H1 (cell line): ENCODE measurements around the gene ITSN1. TPM values are rescaled to one million over a fixed set of nuclear protein-coding genes. Genes with fewer than 3 reads are reported as not detected.

Experiments
- CTCF ChIA-PET: fragments of 300-600 bp; sonication (Branson Sonifier 250); formaldehyde crosslinking; loops from one replicate; lab custom pipeline; 2021; ENCODE audit not compliant: partially characterized antibody; lab: Charles Lee
- POLR2A ChIA-PET: fragments of 300-600 bp; sonication (Branson Sonifier 250); formaldehyde crosslinking; loops from one replicate; lab custom pipeline; 2021; ENCODE audit warnings: inconsistent platforms; ENCODE audit not compliant: partially characterized antibody; lab: Charles Lee
- DNase-seq, 2 experiments: peaks; one replicate each; pipeline versions ENCODE4 v3.0.0 to v3.0.0-alpha.2; 2010 to 2022; ENCODE audit warnings: low spot score in 2 of 2, low read depth in 1 of 2, mixed read lengths in 1 of 2
- FAIRE-seq: peaks from 2 replicates; lab custom pipeline; 2011; peaks lifted over from hg19 to GRCh38; lab: Jason Lieb, UNC
- H2AFZ ChIP-seq: 2 replicates; pipeline ENCODE4 v1.8.1; 2012; ENCODE audit warnings: low read length, inconsistent platforms
- H2AK5ac ChIP-seq: 2 replicates; pipeline ENCODE4 v1.6.1; 2013; ENCODE audit warnings: low read depth, low read length
- H2BK120ac ChIP-seq: replicated peaks from 2 replicates; pipeline ENCODE3; 2013; ENCODE audit warnings: low read depth, low read length, inconsistent platforms
- H2BK12ac ChIP-seq: 2 replicates; pipeline ENCODE4 v1.6.1; 2013; ENCODE audit warnings: low read depth, low read length
- H2BK15ac ChIP-seq: 2 replicates; pipeline ENCODE4 v1.6.1; 2013; ENCODE audit warnings: low read length
- H2BK20ac ChIP-seq: 2 replicates; pipeline ENCODE4 v1.6.1; 2013; ENCODE audit warnings: low read length
- H2BK5ac ChIP-seq: 2 replicates; pipeline ENCODE4 v1.6.1; 2013; ENCODE audit warnings: low read depth, low read length
- H3K14ac ChIP-seq: 2 replicates; pipeline ENCODE4 v1.6.1; 2013; ENCODE audit warnings: inconsistent platforms; ENCODE audit not compliant: insufficient read length
- H3K18ac ChIP-seq: 2 replicates; pipeline ENCODE4 v1.6.1; 2013; ENCODE audit warnings: low read length; ENCODE audit errors: extremely low read depth
- H3K23ac ChIP-seq: 2 replicates; pipeline ENCODE4 v1.6.1; 2013; ENCODE audit warnings: inconsistent platforms; ENCODE audit not compliant: insufficient read length
- H3K23me2 ChIP-seq: 2 replicates; pipeline ENCODE4 v1.6.1; 2013; ENCODE audit warnings: low read depth, low read length
- H3K27ac ChIP-seq: 2 replicates; pipeline ENCODE4 v1.6.1; 2011; ENCODE audit warnings: low read depth, low read length, inconsistent platforms
- H3K27me3 ChIP-seq, 4 experiments: replicated peaks in 1 of 4; 1 replicate in 1 of 4; 2 replicates in 3 of 4; pipeline versions ENCODE4 v1.6.1 to v1.8.1; 2011 to 2013; ENCODE audit warnings: low read length in 3 of 4, mild to moderate bottlenecking in 3 of 4, inconsistent platforms in 2 of 4, mixed read lengths in 2 of 4, moderate library complexity in 1 of 4; ENCODE audit not compliant: control insufficient read depth in 3 of 4, insufficient read depth in 3 of 4; ENCODE audit errors: extremely low read depth in 1 of 4
- H3K36me3 ChIP-seq, 4 experiments: 2 replicates each; pipeline versions ENCODE4 v1.6.1 to v1.8.1; 2011 to 2013; ENCODE audit warnings: mild to moderate bottlenecking in 4 of 4, low read length in 3 of 4, moderate library complexity in 2 of 4, control low read depth in 1 of 4, inconsistent platforms in 1 of 4; ENCODE audit not compliant: insufficient read depth in 4 of 4, control insufficient read depth in 2 of 4
- H3K4ac ChIP-seq: replicated peaks from 2 replicates; pipeline ENCODE3; 2013; ENCODE audit warnings: low read length, low read depth, mixed read lengths, inconsistent platforms; ENCODE audit not compliant: insufficient read length
- H3K4me1 ChIP-seq, 4 experiments: replicated peaks in 1 of 4; 1 replicate in 1 of 4; 2 replicates in 3 of 4; pipeline versions ENCODE4 v1.6.1 to v1.8.1; 2011 to 2013; ENCODE audit warnings: low read length in 3 of 4, inconsistent platforms in 2 of 4, mixed read lengths in 1 of 4; ENCODE audit not compliant: insufficient read depth in 4 of 4, control insufficient read depth in 3 of 4
- H3K4me2 ChIP-seq, 2 experiments: 2 replicates each; pipeline versions ENCODE4 v1.6.1 to v1.8.1; 2011 to 2013; ENCODE audit warnings: low read depth in 2 of 2, low read length in 2 of 2, control low read depth in 1 of 2, inconsistent platforms in 1 of 2, mild to moderate bottlenecking in 1 of 2; ENCODE audit not compliant: insufficient read depth in 1 of 2
- H3K4me3 ChIP-seq, 4 experiments: fragments of 200-600, 300-600 bp in 1 of 4; sonication (generic), shearing (Covaris generic), sonication (Bioruptor Twin) in 1 of 4; 2 replicates each; pipeline versions ENCODE4 v1.5.1 to v1.8.1; 2011 to 2016; ENCODE audit warnings: low read length in 4 of 4, low read depth in 3 of 4, control low read depth in 2 of 4, inconsistent platforms in 2 of 4, mild to moderate bottlenecking in 2 of 4, mixed read lengths in 1 of 4, moderate library complexity in 1 of 4; ENCODE audit not compliant: insufficient read depth in 2 of 4; ENCODE audit errors: extremely low read depth in 1 of 4
- H3K56ac ChIP-seq: replicated peaks from 2 replicates; pipeline ENCODE3; 2013; ENCODE audit warnings: low read depth, mild to moderate bottlenecking, mixed read lengths, low read length, inconsistent platforms; ENCODE audit not compliant: insufficient read length
- H3K79me1 ChIP-seq: 2 replicates; pipeline ENCODE4 v1.6.1; 2013; ENCODE audit warnings: low read depth, low read length, control low read depth
- H3K79me2 ChIP-seq, 2 experiments: 2 replicates each; pipeline versions ENCODE4 v1.6.1 to v1.8.1; 2012 to 2013; ENCODE audit warnings: low read length in 2 of 2, mild to moderate bottlenecking in 2 of 2, inconsistent platforms in 1 of 2; ENCODE audit not compliant: insufficient read depth in 2 of 2, control insufficient read depth in 1 of 2
- H3K9ac ChIP-seq, 4 experiments: replicated peaks in 1 of 4; 1 replicate in 1 of 4; 2 replicates in 3 of 4; pipeline versions ENCODE4 v1.6.1 to v1.8.1; 2011 to 2013; ENCODE audit warnings: low read depth in 3 of 4, low read length in 3 of 4, control low read depth in 2 of 4, mild to moderate bottlenecking in 2 of 4, moderate library complexity in 2 of 4, inconsistent platforms in 1 of 4; ENCODE audit errors: extremely low read depth in 1 of 4
- H3K9me3 ChIP-seq, 2 experiments: 2 replicates each; pipeline versions ENCODE4 v1.6.1 to v1.8.1; 2012 to 2013; ENCODE audit warnings: mild to moderate bottlenecking in 2 of 2, moderate library complexity in 2 of 2, control low read depth in 1 of 2, inconsistent platforms in 1 of 2, low read depth in 1 of 2, low read length in 1 of 2, mixed read lengths in 1 of 2; ENCODE audit not compliant: insufficient read depth in 2 of 2
- H4K20me1 ChIP-seq, 2 experiments: replicated peaks in 1 of 2; 2 replicates each; pipeline versions ENCODE3 to v1.8.1; 2011 to 2013; ENCODE audit warnings: inconsistent platforms in 2 of 2, low read length in 2 of 2, mild to moderate bottlenecking in 1 of 2; ENCODE audit not compliant: insufficient read depth in 2 of 2, control insufficient read depth in 1 of 2
- H4K5ac ChIP-seq: 2 replicates; pipeline ENCODE4 v1.6.1; 2013; ENCODE audit warnings: low read length, low read depth, mixed read lengths, inconsistent platforms; ENCODE audit not compliant: insufficient read length
- H4K8ac ChIP-seq: 2 replicates; pipeline ENCODE4 v1.8.0; 2013; ENCODE audit warnings: mild to moderate bottlenecking, moderate library complexity, low read length, inconsistent platforms; ENCODE audit not compliant: insufficient read depth; ENCODE audit errors: extremely low read depth
- H4K91ac ChIP-seq: replicated peaks from 2 replicates; pipeline ENCODE3; 2013; ENCODE audit warnings: low read length, mixed read lengths, inconsistent platforms; ENCODE audit not compliant: insufficient read length
- CBX5 ChIP-seq: fragments of 300-800, 300-1000 bp; sonication (generic); IDR thresholded peaks from 2 replicates; pipeline ENCODE4 v1.7.1; 2016; ENCODE audit warnings: antibody characterized with exemption, low read length, low read depth
- CBX8 ChIP-seq: fragments of 300-800, 300-1000 bp; sonication (generic); IDR thresholded peaks from 2 replicates; pipeline ENCODE4 v1.7.1; 2016; ENCODE audit warnings: low read depth, low read length, borderline replicate concordance
- CHD1 ChIP-seq: IDR thresholded peaks from 2 replicates; pipeline ENCODE4 v1.6.1; 2012; ENCODE audit warnings: low read depth, low read length, improper control_type of control experiment
- KDM4A ChIP-seq: IDR thresholded peaks from one replicate; pipeline ENCODE4 v1.7.1; 2012; ENCODE audit warnings: low read depth, mild to moderate bottlenecking, moderate library complexity, low read length, inconsistent platforms; ENCODE audit not compliant: severe bottlenecking
- RNF2 ChIP-seq: fragments of 200-900, 300-1000 bp; sonication (generic); IDR thresholded peaks from 2 replicates; pipeline ENCODE4 v1.7.1; 2016; ENCODE audit warnings: borderline replicate concordance, low read depth, mild to moderate bottlenecking, antibody characterized with exemption, low read length; ENCODE audit not compliant: poor library complexity, severe bottlenecking; ENCODE audit errors: missing control alignments
- SAP30 ChIP-seq: fragments of 300-600 bp; sonication (generic); IDR thresholded peaks from 2 replicates; pipeline ENCODE4 v1.7.1; 2012; ENCODE audit warnings: low read length, moderate library complexity, mild to moderate bottlenecking, inconsistent platforms; ENCODE audit not compliant: insufficient read depth, insufficient replicate concordance
- SIRT6 ChIP-seq: IDR thresholded peaks from one replicate; pipeline ENCODE4 v1.7.1; 2012; ENCODE audit warnings: low read length, inconsistent platforms
- TEAD4 ChIP-seq: IDR thresholded peaks from 2 replicates; pipeline ENCODE4 v1.6.1; 2012; ENCODE audit warnings: low read depth, low read length, inconsistent platforms, mixed read lengths
- WGBS, 2 experiments: shearing (Covaris generic) in 1 of 2; methylation state at CpG; one replicate each; pipeline versions ENCODE4 v1.1.6 to v1.1.7; 2013 to 2015; ENCODE audit warnings: low lambda C conversion rate in 2 of 2, mixed read lengths in 2 of 2, inconsistent platforms in 1 of 2, low coverage in 1 of 2, missing lambda C conversion rate in 1 of 2; ENCODE audit not compliant: insufficient replicate concordance in 2 of 2, insufficient coverage in 1 of 2, insufficient read length in 1 of 2; ENCODE audit errors: extremely low coverage in 1 of 2, missing lambda C conversion rate in 1 of 2; 5-methylcytosine and 5-hydroxymethylcytosine counted together
- polyA plus RNA-seq, 7 experiments: library from polyadenylated mRNA; depleted of rRNA in 3 of 7; stranded (reverse) in 5 of 7; unstranded in 2 of 7; fragments of >200 nt in 5 of 7; fragments of 200-250 nt in 2 of 7; gene quantifications; 1 replicate in 5 of 7; 2 replicates in 1 of 7; 4 replicates in 1 of 7; pipeline versions ENCODE4 v1.2.1 to v1.2.3, GENCODE V29; 2011 to 2013; ENCODE audit warnings: missing spikeins in 2 of 7, mixed read lengths in 2 of 7
- total RNA-seq: library from RNA; stranded (reverse); fragmentation: NEBNext Ultra II Directional; extraction: Animal tissue kit (Norgen Biotek cat#: 25700); gene quantifications from 2 replicates; pipeline ENCODE4 v1.2.1, GENCODE V29; 2021
- TF ChIP-seq, protein P1 (sequence below): IDR thresholded peaks from 2 replicates; pipeline ENCODE4 v1.6.1; 2012; ENCODE audit warnings: inconsistent platforms

Gene ITSN1
- total and polyA plus RNA-seq, 2 of the 8 experiments (the other 6 are each of a cell fraction or from before 2014, with no cell fraction given): 60.8 to 78.1 TPM

DNA sequence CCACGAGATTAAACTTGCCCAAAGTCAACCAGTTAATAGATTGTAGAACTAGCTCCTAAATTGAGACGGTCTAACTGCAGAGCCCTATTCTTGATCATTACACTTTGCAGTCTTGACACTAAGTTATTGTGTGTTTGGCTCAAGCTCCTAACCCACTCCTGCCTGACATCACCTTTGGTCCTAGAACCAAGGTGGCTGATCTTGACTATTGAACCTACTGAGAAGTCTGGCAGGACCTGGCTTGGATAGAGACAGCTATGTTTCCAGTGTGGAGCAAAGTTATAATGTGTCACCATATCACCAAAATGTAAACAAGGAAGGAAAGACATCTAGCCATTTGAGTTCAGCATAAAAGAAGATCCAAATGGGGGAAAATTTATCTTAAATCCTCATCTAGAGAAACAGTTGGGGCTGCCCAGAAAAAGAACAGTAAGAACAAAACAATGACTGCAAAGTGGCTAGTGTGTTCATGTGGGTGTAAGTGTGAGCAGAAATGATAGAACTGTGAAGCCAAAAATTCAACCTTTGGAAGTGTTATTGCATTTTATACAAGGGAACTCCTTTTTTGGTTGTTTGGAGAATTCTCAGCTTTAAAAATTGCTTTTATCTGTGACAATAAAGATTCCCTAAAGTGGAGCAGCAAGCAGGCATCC lies 166.5 kb downstream of the ITSN1 start:
- DNase-seq (no peak), FAIRE-seq (no peak)
- H2AK5ac ChIP-seq: no peak overlapping the region
- no peaks in the 10 kb centered on the region for H3K79me1 ChIP-seq
- no peak overlapping the region for H2BK120ac ChIP-seq
- H3K23me2 ChIP-seq: no peaks in the 10 kb centered on the region
- CTCF ChIA-PET: interaction anchor here (1.3 kb wide), 1 partner anchor 46 kb away, joined by 4 read pairs; no protein-coding TSS in a partner anchor
- no peak overlapping the region for H2BK15ac ChIP-seq
- H3K27ac ChIP-seq: no peak overlapping the region
- H3K79me2 ChIP-seq: no peaks in the 10 kb centered on the region
- no peak overlapping the region for H3K4ac ChIP-seq
- no peak overlapping the region for H3K4me3 ChIP-seq
- H2BK20ac ChIP-seq: no peak overlapping the region
- no peak overlapping the region for H3K4me2 ChIP-seq
- no peak overlapping the region for H3K56ac ChIP-seq
- POLR2A ChIA-PET: no interaction called here
- TF ChIP-seq SIRT6 (no peak), CHD1 (no peak), SAP30 (no peak), CBX8 (no peak), RNF2 (no peak), CBX5 (no peak), TEAD4 (no peak), KDM4A (no peak)
- TF ChIP-seq, protein P1, sequence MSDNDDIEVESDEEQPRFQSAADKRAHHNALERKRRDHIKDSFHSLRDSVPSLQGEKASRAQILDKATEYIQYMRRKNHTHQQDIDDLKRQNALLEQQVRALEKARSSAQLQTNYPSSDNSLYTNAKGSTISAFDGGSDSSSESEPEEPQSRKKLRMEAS: no peak
- H3K14ac ChIP-seq: no peak overlapping the region
- no peak overlapping the region for H2BK12ac ChIP-seq
- WGBS, 2 experiments: 92% methylated on average over 2 of the region's 2 CpGs; no CpG with 5 or more reads in 1 of the 2 experiments
- no peak overlapping the region; a peak in 1 of 7 replicates for H3K9ac ChIP-seq
- H4K20me1 ChIP-seq: peaks cover 0 to 1% of the 10 kb centered on the region in 2 experiments
- H3K23ac ChIP-seq: no peak overlapping the region
- no peaks in the 10 kb centered on the region for H3K9me3 ChIP-seq
- no peaks in the 10 kb centered on the region for H3K27me3 ChIP-seq
- peaks cover 0 to 11% (median 4%) of the 10 kb centered on the region in 4 experiments; a peak in 6 of 8 replicates for H3K36me3 ChIP-seq
- H3K4me1 ChIP-seq: no peaks in the 10 kb centered on the region; a peak in 1 of 7 replicates
- no peak overlapping the region for H2BK5ac ChIP-seq
- H4K8ac ChIP-seq: no peak overlapping the region
- H4K5ac ChIP-seq: no peak overlapping the region
- H3K18ac ChIP-seq: no peak overlapping the region
- no peak overlapping the region for H4K91ac ChIP-seq
- no peak overlapping the region for H2AFZ ChIP-seq
